ENCODE results near the gene C12orf42.

C12orf42 gene

DNA sequence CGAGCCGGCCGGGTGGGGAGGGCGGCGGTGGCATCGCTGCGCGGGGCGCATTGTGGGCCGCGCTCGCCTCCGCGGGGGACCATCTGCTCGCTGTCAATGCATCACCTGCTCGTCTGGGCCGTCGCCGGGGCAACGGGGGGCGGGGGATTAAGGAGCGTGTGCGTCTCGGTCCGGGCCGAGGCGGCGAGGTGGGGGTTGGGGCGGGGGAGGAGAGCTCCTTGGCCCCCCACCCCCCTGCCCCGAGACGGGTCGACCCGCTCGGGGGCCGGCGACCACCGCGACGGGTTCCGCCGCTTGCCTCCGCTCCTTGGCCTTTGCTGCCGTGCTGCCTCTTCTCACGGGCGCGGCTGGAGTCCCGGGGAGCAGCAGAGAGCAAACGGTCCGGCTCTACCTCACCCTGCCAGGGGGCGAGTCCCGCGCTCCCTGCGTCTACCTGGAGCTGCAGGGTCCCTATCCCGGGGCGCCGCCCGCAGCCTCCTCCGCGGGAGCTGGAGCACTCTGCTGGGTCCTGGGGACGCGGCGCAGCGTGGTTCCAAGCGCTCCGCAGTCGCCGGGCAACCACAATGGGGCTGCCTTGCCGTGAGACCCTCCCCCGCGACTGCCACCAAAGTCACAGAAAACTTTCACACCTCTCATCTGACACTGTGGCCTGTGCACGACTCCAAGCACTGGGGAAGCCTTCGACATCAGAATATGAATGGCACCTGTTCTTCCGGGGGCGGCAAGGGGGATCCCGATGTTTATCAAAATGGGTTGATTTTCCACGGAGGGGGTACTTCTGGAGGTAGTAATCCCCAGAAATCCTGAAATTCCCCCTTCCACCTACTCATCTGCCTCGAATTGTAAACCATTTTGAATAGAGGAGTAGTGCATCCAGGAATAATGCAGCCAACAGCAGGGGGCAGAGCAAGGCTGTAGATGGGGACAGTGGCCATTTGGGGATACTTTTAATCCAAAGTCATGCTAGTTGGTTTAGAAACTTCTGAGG lies at the start of gene C12orf42:
Gene C12orf42 (minus strand): TSS at position 500 of the 988 bp plus-strand sequence. CDS start 17,542 bp downstream, outside the sequence.
- no peak for DNase-seq

- DNase-seq, result no peak
Measured at GRCh38 chr12:103542078-103542477, 46.3 kb upstream of the C12orf42 start.

GRCh38 chr12:103540319-103540718 lies 44.6 kb upstream of the C12orf42 start:
- DNase-seq, result no peak

DNA sequence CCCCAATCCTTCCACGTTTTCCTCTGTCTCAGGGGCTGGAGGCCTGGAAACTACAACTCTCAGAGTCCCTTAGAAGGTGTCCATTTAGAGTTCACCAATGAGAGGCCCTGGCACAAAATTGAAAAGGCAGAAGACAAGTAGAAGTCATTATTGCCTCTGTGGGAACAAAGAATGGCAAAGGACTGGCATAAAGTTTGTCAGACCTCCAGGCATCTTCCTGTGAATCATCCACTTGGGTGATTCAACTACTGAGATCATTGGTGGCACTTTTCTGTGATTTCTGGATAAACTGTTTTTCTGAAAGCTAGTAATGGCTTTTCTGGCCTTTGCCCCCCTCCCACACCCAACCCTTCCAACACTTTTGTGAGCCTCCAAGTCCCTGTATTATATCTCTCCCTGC lies 42.6 kb upstream of the C12orf42 start:
- no peak for DNase-seq

DNA sequence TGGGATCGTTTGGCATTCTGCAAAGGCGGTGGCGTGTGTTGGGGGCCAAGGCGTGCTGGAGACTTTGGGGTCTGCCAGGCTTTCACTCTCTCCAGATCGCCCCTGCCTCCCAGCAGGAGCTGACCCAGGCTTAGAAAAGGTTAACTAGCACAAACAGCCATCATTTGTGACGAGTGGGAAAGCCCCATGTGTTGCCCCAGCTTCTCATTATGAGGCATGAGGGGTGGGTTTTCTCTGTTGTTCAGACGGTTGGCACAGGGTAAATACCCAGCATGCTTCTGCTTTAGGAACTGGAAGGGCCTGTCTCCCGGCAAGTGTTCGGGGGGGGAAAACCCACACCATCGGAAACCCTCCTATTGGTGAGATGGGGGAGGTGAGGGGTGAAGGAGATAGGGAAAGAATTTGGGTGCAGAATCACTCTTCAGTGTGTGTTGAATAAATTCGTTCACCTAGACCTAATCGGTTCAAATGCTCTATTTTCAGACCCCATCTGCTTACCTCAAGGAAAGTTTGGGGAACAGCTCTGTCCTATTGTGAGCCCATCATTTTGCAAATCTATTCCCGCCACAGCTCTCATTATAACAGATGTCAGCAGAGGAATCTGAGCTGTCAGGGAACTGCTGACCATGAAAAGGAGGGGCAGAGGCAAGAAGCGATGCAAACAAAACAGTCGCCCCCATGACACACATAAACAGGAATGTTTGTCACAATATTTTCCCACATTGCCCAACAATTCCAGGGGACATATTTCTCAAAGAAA lies 34.7 kb upstream of the C12orf42 start:
- DNase-seq, result no peak

- DNase-seq, result no peak
Measured at GRCh38 chr12:103529306-103529705, 33.5 kb upstream of the C12orf42 start.

DNA sequence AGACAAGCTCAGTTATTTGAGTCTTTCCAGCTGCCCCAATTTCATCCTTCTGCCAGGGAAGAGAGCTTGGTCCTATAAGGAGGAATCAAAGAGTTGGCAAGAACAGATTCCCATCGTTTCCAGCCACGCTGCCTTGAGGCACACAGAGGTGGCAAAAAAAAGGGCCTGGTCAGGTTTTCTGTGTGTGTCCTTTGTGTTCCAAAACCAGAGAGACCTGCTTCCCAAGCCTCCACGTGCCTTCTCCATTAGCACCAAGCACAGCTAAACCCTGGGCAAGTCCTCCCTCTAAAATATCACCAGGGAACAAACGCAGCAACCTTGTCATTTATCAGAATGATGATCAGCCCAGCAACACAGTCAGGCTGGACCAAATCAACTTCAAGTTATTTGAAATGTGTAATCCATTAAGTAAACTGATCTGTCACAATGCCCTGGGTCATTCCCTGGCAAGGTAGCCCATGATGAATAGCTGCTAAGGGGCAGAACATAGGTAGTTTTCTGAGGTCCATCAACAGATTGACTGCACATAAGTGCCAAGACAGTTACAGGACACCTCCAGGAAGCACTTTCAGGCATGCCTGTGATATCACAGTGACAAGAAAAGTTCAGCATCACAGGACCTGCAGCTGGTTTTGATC lies 28.6 kb upstream of the C12orf42 start:
- no peak for DNase-seq

DNA sequence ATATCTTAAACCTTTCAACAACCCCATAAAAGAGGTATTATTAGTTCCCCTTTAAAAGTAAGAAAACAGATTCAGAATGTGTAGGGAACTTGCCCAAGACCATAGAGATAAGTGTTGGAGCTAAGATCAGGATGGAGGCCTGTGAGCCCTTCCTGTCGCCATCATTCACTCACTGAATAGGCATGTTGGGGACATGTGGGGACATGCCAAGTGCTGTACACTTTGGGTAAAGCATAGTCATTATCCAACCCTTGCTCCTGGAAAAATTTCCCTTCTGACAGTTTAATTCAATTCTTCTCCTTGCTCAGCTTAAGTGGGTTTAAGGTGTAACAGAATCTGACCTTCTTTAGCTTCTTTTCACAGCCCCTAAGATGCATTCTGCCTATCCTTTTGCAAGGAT lies 28.0 kb upstream of the C12orf42 start:
- DNase-seq, result no peak

DNA sequence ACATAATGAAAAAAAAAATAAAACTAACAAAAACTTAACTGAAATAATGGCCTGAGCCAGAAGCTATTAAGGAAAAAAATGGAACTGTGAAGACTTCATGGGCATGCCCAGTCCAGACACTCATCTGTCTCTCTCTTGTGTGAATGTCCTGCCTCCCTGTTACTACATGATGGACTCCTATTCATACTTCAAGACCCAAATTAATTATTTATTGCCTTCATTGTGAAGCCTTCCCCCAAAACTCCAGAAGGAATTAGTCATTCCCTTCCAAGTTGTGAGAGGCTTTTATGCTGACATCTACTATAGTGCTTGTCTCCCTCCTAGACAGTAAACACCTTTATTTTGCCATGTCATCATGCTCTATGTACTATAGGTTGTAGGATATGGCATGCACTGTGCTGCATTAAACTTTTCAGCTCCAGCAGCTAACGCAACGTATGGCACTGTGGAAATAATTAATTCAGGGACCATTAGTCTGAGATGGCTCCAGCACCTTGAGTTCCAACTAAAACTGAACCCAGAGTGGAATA lies 25.0 kb upstream of the C12orf42 start:
- no peak for DNase-seq

DNA sequence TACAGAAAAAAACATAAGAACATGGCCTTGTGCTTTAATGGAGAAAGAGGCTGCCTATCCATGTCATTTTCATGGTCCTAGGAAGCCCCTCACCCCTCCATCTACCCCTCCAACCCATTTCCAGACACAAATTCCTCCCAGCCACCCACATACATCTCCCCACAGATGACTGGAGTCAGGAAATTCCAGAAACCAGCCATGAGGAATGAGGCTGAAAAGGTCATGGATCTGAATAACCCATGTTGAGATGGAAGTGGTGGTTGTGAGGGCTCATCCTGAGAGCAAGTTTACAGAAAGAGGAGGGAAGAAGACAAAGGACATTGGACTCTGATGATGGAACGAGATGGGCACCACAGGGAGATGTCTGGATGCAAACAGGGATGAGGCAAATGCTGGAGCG lies 23.9 kb upstream of the C12orf42 start:
- no peak for DNase-seq

DNA sequence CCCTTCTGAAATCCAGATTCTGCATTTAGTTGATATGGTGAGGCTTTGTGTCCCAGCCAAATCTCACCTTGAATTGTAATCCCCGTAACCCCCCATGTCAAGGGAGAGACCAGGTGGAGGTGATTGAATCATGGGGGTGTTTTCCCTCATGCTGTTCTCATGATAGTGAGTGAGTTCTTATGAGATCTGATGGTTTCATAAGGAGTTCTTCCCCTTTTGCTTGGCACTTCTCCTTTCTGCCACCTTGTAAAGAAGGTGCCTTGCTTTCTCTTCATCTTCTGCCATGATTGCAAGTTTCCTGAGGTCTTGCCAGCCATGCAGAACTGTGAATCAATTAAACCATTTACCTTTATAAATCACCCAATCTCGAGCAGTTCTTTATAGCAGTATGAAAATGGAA lies 23.1 kb upstream of the C12orf42 start:
- no peak for DNase-seq

DNA sequence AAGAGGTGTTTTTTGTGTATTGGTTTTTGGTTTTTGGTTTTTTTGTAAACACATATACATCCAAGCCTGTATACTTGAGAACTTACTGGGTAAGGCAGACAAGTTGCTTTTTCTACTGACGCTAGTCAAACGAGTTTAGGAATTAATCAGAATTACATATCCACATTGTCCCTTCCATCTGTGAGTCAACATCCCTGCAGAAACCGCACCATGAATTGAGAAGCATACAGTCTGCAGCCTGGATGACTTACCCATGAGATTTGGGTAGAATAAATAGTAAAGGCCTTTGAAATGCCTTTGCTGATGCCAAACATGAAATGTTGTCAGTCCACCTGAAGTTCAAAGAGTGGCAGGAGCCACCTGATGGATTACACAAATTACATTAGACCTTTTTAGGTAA lies 21.4 kb upstream of the C12orf42 start:
- no peak for DNase-seq

DNA sequence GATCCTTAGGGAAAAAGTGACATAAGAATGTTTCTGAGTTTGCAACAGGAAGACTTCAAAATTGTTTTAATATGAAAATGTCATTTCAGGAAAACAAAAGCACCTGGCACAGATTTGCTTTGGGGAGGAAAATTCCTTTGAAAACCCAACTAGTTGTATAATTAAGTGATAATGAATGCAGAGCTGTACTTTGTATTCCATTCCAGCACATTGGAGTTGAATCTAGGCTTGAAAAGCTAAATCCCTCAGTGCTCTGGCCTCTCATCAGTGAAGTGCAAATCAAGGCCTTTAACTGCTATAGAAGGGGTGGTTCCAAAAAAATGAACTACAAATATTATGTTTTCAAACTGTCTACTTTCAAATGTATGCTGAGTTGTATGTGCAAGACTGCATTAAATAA lies 19.6 kb upstream of the C12orf42 start:
- DNase-seq, result no peak

DNA sequence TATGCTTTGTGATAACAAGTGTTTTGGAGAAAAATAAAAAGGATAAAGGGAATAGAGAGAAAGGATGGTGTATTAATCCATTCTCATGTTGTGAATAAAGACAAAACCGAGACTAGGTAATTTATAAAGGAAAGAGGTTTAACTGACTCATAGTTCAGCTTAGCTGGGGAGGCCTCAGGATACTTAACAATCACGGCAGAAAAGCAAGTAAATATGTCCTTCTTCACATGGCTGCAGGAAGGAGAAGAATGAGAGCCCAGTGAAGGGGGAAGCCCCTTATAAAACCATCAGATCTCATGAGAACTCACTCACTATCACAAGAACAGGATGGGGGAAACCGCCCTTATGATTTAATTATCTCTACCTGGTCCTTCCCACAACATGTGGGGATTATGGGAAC lies 18.1 kb upstream of the C12orf42 start:
- DNase-seq, result no peak

- DNase-seq, result no peak
Measured at GRCh38 chr12:103505371-103506236, 9.8 kb upstream of the C12orf42 start.

DNA sequence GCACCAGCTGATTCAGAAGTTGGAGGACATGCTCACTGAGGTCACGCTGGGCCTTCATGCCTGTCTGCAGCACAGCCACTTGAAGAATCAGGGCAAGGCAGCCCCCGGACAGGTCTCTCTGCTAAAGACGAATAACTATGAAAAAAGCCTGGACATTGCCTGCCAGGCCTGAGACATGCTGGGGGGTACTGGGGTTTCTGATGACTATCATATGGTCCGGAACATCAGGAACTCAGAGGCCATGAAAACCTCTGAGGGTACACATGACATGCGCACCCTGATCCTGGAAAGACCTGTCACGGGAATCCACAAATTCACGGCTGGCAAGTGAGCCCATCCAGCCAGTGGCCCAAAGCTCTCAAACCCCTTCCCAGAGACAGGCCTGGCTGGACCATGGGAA lies 8.8 kb upstream of the C12orf42 start:
- no peak for DNase-seq

GRCh38 chr12:103503546-103504480 lies 8.0 kb upstream of the C12orf42 start:
- DNase-seq, result peak; percentile 21

- no peak for DNase-seq
Measured at GRCh38 chr12:103501447-103501846, 5.7 kb upstream of the C12orf42 start.

DNA sequence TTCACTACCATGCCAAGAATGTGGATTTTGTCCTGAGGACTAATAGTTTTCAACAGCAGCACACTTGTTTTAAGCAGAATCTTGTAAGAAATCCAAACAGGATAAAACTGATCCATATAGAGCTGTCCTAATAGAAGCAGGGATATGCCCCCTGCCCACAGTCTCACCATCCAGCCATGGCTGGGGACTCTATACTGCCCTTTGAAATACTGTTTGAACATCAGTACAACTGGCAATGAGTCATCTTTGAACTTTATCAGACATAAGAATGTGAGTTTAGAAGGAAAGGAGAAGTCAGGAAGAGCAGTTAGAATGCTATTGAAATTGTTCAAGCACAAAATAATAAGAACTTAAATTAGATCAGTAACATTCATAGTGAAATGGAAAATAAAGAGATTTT lies 3.8 kb upstream of the C12orf42 start:
- no peak for DNase-seq

- no peak for DNase-seq
Measured at GRCh38 chr12:103498990-103499389, 3.2 kb upstream of the C12orf42 start.

Data from RPMI8226 (cell line).